Astrocyte (in vitro differentiated cells and primary cell): ENCODE measurements around the gene RNF166. TPM values are rescaled to one million over a fixed set of nuclear protein-coding genes. Genes with fewer than 3 reads are reported as not detected.

Source experiments
- DNase-seq: peaks from one replicate; pipeline ENCODE4 v3.0.0-alpha.2; 2010; ENCODE audit warnings: low read depth
- FAIRE-seq: peaks from 2 replicates; lab custom pipeline; 2011; peaks lifted over from hg19 to GRCh38; lab: Jason Lieb, UNC
- H2AFZ ChIP-seq: 2 replicates; pipeline ENCODE4 v1.6.0; 2012; ENCODE audit warnings: low read depth, low read length, inconsistent platforms
- H3K27ac ChIP-seq: 2 replicates; pipeline ENCODE4 v1.5.1; 2011; ENCODE audit warnings: low read depth, low read length, inconsistent platforms
- H3K27me3 ChIP-seq: 2 replicates; pipeline ENCODE4 v1.6.0; 2011; ENCODE audit warnings: low read length, inconsistent platforms; ENCODE audit not compliant: insufficient read depth
- H3K36me3 ChIP-seq: 2 replicates; pipeline ENCODE4 v1.5.1; 2011; ENCODE audit warnings: low read length, inconsistent platforms; ENCODE audit not compliant: insufficient read depth
- H3K4me1 ChIP-seq: 2 replicates; pipeline ENCODE4 v1.5.1; 2011; ENCODE audit warnings: low read length, inconsistent platforms; ENCODE audit not compliant: insufficient read depth
- H3K4me2 ChIP-seq: 2 replicates; pipeline ENCODE4 v1.6.0; 2012; ENCODE audit warnings: low read length, inconsistent platforms
- H3K4me3 ChIP-seq: 2 replicates; pipeline ENCODE4 v1.5.1; 2011; ENCODE audit warnings: low read depth, mild to moderate bottlenecking, low read length, inconsistent platforms; ENCODE audit not compliant: insufficient read depth
- H3K79me2 ChIP-seq: 2 replicates; pipeline ENCODE4 v1.6.0; 2012; ENCODE audit warnings: mild to moderate bottlenecking, low read length, inconsistent platforms; ENCODE audit not compliant: insufficient read depth
- H3K9ac ChIP-seq: 2 replicates; pipeline ENCODE4 v1.6.0; 2012; ENCODE audit warnings: mild to moderate bottlenecking, low read length, inconsistent platforms
- H3K9me3 ChIP-seq: 2 replicates; pipeline ENCODE4 v1.5.1; 2012; ENCODE audit warnings: low read depth, mild to moderate bottlenecking, low read length, inconsistent platforms; ENCODE audit not compliant: insufficient read depth
- H4K20me1 ChIP-seq: 2 replicates; pipeline ENCODE4 v1.6.0; 2012; ENCODE audit warnings: low read length, inconsistent platforms; ENCODE audit not compliant: insufficient read depth
- H3K27ac Mint-ChIP-seq: one replicate; pipeline ENCODE4 v1.8.0; 2021; ENCODE audit warnings: mild to moderate bottlenecking, mixed read lengths; ENCODE audit not compliant: unreplicated experiment
- H3K27me3 Mint-ChIP-seq: one replicate; pipeline ENCODE4 v1.8.0; 2021; ENCODE audit warnings: low read depth, mixed read lengths; ENCODE audit not compliant: unreplicated experiment
- H3K36me3 Mint-ChIP-seq: one replicate; pipeline ENCODE4 v1.8.0; 2021; ENCODE audit warnings: low read depth, mixed read lengths; ENCODE audit not compliant: unreplicated experiment
- H3K4me1 Mint-ChIP-seq: one replicate; pipeline ENCODE4 v1.8.0; 2021; ENCODE audit warnings: low read depth, mixed read lengths; ENCODE audit not compliant: unreplicated experiment
- H3K4me3 Mint-ChIP-seq: one replicate; pipeline ENCODE4 v1.8.0; 2021; ENCODE audit warnings: mild to moderate bottlenecking, moderate library complexity, mixed read lengths; ENCODE audit not compliant: unreplicated experiment
- H3K9me3 Mint-ChIP-seq: one replicate; pipeline ENCODE4 v1.8.0; 2021; ENCODE audit warnings: mild to moderate bottlenecking, mixed read lengths; ENCODE audit not compliant: unreplicated experiment
- EZH2 ChIP-seq: IDR thresholded peaks from 2 replicates; pipeline ENCODE4 v1.6.1; 2012; ENCODE audit warnings: mild to moderate bottlenecking, low read length, inconsistent platforms; ENCODE audit not compliant: insufficient read depth
- total RNA-seq: library from RNA; stranded (reverse); gene quantifications from 2 replicates; pipeline ENCODE4 v1.2.1, GENCODE V29; 2021
- TF ChIP-seq, protein P1 (sequence below): IDR thresholded peaks from 2 replicates; pipeline ENCODE4 v1.5.1; 2011; ENCODE audit warnings: low read depth, mild to moderate bottlenecking, inconsistent platforms, low read length, moderate library complexity; ENCODE audit not compliant: insufficient read depth

Gene RNF166
- total RNA-seq, 1 donor from 2014 or later, result 15.4 TPM

GRCh38 chr16:88727871-88728270 lies 21.7 kb upstream of the RNF166 start:
- Histone ChIP-seq H3K4me3 (no peak overlapping the region), H3K36me3 (peaks cover 5% of the 10 kb centered on the region), H3K4me1 (peaks cover 12% of the 10 kb centered on the region), H2AFZ (no peak overlapping the region), H3K9ac (no peak overlapping the region), H3K4me2 (no peak overlapping the region), H4K20me1 (peaks cover 28% of the 10 kb centered on the region), H3K27me3 (no peaks in the 10 kb centered on the region), H3K9me3 (no peaks in the 10 kb centered on the region), H3K27ac (no peak overlapping the region), H3K79me2 (peaks cover 4% of the 10 kb centered on the region)
- Mint-ChIP-seq H3K36me3 (peaks cover 6% of the 10 kb centered on the region), H3K9me3 (no peaks in the 10 kb centered on the region), H3K27me3 (no peaks in the 10 kb centered on the region), H3K27ac (no peak overlapping the region), H3K4me3 (no peak overlapping the region), H3K4me1 (peaks cover 9% of the 10 kb centered on the region)
- no peak for DNase-seq
- TF ChIP-seq, protein P1, sequence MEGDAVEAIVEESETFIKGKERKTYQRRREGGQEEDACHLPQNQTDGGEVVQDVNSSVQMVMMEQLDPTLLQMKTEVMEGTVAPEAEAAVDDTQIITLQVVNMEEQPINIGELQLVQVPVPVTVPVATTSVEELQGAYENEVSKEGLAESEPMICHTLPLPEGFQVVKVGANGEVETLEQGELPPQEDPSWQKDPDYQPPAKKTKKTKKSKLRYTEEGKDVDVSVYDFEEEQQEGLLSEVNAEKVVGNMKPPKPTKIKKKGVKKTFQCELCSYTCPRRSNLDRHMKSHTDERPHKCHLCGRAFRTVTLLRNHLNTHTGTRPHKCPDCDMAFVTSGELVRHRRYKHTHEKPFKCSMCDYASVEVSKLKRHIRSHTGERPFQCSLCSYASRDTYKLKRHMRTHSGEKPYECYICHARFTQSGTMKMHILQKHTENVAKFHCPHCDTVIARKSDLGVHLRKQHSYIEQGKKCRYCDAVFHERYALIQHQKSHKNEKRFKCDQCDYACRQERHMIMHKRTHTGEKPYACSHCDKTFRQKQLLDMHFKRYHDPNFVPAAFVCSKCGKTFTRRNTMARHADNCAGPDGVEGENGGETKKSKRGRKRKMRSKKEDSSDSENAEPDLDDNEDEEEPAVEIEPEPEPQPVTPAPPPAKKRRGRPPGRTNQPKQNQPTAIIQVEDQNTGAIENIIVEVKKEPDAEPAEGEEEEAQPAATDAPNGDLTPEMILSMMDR, result no peak
- TF ChIP-seq EZH2, result no peak
- FAIRE-seq, result no peak

DNA sequence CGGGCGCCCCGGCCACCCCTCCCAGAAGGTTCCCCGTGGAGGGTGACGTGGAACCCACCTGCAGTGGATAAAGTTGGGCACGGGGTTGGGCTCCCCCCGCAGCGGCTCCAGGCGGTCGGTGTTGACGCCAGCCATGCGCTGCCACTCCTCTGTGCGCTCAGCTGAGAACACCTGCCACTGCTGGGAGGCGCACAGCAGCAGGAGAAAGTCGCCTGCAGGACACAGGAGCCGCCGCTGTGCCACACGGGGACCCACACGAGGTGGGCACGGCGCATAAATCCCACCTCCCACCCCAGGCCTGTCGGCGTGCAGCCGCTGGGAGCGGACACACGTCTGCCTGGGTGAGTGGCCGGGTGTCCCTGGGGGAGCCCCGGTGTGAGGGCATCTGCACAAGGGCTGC lies 20.8 kb upstream of the RNF166 start:
- H3K9ac ChIP-seq, result no peak overlapping the region
- peaks cover 8% of the 10 kb centered on the region for H3K36me3 ChIP-seq
- no peak overlapping the region for H3K27ac ChIP-seq
- TF ChIP-seq, protein P1, result no peak
- no peak for TF ChIP-seq EZH2
- Mint-ChIP-seq H3K4me3 (no peak overlapping the region), H3K27ac (no peak overlapping the region), H3K27me3 (no peaks in the 10 kb centered on the region), H3K4me1 (peaks cover 9% of the 10 kb centered on the region), H3K36me3 (peaks cover 6% of the 10 kb centered on the region), H3K9me3 (no peaks in the 10 kb centered on the region)
- H3K79me2 ChIP-seq, result peaks cover 4% of the 10 kb centered on the region
- H3K4me2 ChIP-seq, result no peak overlapping the region
- peaks cover 25% of the 10 kb centered on the region for H4K20me1 ChIP-seq
- peaks cover 12% of the 10 kb centered on the region for H3K4me1 ChIP-seq
- no peak overlapping the region for H3K4me3 ChIP-seq
- no peaks in the 10 kb centered on the region for H3K9me3 ChIP-seq
- no peak overlapping the region for H2AFZ ChIP-seq
- no peak for DNase-seq
- H3K27me3 ChIP-seq, result no peaks in the 10 kb centered on the region
- no peak for FAIRE-seq

DNA sequence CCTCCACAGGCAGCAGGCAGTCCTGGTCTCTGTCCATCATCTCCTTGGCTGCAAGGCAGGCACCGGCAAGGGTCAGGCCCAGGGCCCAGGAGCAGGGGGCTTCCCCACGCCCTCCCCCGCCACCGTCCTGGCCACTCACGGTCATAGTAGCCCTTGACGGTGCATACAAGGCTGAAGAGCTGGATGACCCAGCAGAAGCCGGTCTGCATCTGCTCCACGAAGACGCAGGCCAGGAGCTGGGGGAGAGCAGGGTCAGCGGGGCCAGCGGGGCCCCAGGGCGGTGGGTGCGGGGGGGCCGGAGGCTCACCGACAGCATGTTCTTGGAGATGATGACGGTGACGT lies 20.2 kb upstream of the RNF166 start:
- H3K4me1 Mint-ChIP-seq, result peaks cover 8% of the 10 kb centered on the region
- no peak overlapping the region for H3K4me3 ChIP-seq
- no peak overlapping the region for H3K4me3 Mint-ChIP-seq
- H3K9me3 ChIP-seq, result no peaks in the 10 kb centered on the region
- H3K27me3 Mint-ChIP-seq, result no peaks in the 10 kb centered on the region
- H2AFZ ChIP-seq, result no peak overlapping the region
- no peaks in the 10 kb centered on the region for H3K9me3 Mint-ChIP-seq
- H3K36me3 ChIP-seq, result peaks cover 8% of the 10 kb centered on the region
- peaks cover 4% of the 10 kb centered on the region for H3K79me2 ChIP-seq
- no peak overlapping the region for H3K27ac ChIP-seq
- H3K4me2 ChIP-seq, result no peak overlapping the region
- H3K9ac ChIP-seq, result no peak overlapping the region
- peaks cover 8% of the 10 kb centered on the region for H3K4me1 ChIP-seq
- H3K27me3 ChIP-seq, result no peaks in the 10 kb centered on the region
- TF ChIP-seq, protein P1, result no peak
- no peak for TF ChIP-seq EZH2
- no peak overlapping the region for H3K27ac Mint-ChIP-seq
- H3K36me3 Mint-ChIP-seq, result peaks cover 5% of the 10 kb centered on the region
- no peak for FAIRE-seq
- no peak for DNase-seq
- peaks cover 21% of the 10 kb centered on the region for H4K20me1 ChIP-seq
